ENCODE data around the gene AKR1E2.
"Not testable (repeated sequence)": the region's sequence is repeated elsewhere in the genome, so short reads cannot be mapped to it uniquely, and the experiment has no call there.

Gene AKR1E2

DNA sequence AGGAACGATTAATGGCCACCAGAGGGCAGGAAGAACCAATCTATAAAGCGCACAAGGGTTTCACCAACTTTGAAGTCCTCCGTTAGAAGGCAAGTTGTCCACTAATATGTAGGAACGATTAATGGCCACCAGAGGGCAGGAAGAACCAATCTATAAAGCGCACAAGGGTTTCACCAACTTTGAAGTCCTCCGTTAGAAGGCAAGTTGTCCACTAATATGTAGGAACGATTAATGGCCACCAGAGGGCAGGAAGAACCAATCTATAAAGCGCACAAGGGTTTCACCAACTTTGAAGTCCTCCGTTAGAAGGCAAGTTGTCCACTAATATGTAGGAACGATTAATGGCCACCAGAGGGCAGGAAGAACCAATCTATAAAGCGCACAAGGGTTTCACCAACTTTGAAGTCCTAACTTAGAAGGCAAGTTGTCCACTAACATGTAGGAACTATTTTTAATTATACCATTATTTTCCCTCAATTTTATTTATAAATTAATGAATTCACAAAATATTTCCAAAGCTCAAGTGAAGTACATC lies 10.3 kb upstream of the AKR1E2 start:
- DNase-seq = not testable (repeated sequence)

- no peak for DNase-seq
These were observed 9.0 kb upstream of the AKR1E2 start for GRCh38 chr10:4816966-4817365.

- no peak for DNase-seq
These were observed 6.9 kb upstream of the AKR1E2 start for GRCh38 chr10:4819067-4819466.

GRCh38 chr10:4819707-4820106 lies 6.3 kb upstream of the AKR1E2 start:
- no peak for DNase-seq

GRCh38 chr10:4820804-4821401 lies 5.1 kb upstream of the AKR1E2 start:
- no peak for DNase-seq

GRCh38 chr10:4822208-4822607 lies 3.8 kb upstream of the AKR1E2 start:
- no peak for DNase-seq

- no peak for DNase-seq
These were observed 1.2 kb upstream of the AKR1E2 start for GRCh38 chr10:4824791-4825310.

DNA sequence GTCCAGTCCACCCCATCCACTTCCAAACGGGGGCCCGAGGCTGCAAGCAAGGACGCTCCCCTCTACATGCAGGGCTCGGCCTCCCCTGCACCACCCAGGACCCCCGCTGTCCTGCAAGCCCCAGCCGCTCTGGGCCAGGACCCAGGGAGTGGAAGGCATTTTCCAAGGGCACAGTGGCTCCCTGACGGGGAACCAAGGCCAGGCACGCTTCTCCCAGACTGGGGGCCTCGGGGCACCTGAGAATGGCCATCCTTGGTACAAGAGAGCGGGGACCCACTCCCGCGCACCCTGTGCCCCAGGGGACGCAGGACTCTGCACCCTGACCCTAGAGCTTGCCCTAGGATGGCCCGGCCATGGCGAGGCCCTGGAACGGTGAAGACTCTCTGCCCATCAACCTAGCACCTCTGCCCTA lies 545 bp upstream of the AKR1E2 start:
- no peak for DNase-seq

- DNase-seq = no peak
These were observed 851 bp downstream of the AKR1E2 start for GRCh38 chr10:4826792-4827324.

GRCh38 chr10:4828005-4828404 lies 2.0 kb downstream of the AKR1E2 start:
- no peak for DNase-seq

- DNase-seq = no peak
These were observed 4.5 kb downstream of the AKR1E2 start for GRCh38 chr10:4830551-4830950.

DNA sequence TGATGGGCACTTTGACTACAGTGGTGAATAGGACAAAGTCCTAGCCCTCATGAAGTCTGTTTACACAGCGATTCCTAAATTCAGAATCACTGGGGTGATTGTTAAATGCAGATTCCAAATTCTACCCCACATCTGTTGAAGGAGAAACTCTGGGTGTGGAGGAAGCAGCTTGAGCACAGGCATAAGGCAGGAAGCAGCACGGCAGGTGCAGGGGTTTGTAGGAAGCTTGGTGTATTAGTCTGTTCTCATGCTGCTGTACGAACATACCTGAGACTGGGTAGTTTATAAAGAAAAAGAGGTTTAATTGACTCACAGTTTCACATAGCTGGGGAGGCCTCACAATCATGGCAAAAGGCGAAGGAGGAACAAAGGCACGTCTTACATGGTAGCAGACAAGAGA lies 5.1 kb downstream of the AKR1E2 start:
- DNase-seq = no peak

- DNase-seq = no peak
These were observed 7.3 kb downstream of the AKR1E2 start for GRCh38 chr10:4833286-4833685.

- no peak for DNase-seq
These were observed 8.9 kb downstream of the AKR1E2 start for GRCh38 chr10:4834898-4835405.

GRCh38 chr10:4835494-4835918 lies 9.5 kb downstream of the AKR1E2 start:
- DNase-seq = no peak

GRCh38 chr10:4836416-4836969 lies 10.5 kb downstream of the AKR1E2 start:
- DNase-seq = no peak

GRCh38 chr10:4837551-4837950 lies 11.5 kb downstream of the AKR1E2 start:
- no peak for DNase-seq

- no peak for DNase-seq
These were observed 12.7 kb downstream of the AKR1E2 start for GRCh38 chr10:4838743-4839142.

GRCh38 chr10:4839353-4839752 lies 13.3 kb downstream of the AKR1E2 start:
- DNase-seq = no peak

DNA sequence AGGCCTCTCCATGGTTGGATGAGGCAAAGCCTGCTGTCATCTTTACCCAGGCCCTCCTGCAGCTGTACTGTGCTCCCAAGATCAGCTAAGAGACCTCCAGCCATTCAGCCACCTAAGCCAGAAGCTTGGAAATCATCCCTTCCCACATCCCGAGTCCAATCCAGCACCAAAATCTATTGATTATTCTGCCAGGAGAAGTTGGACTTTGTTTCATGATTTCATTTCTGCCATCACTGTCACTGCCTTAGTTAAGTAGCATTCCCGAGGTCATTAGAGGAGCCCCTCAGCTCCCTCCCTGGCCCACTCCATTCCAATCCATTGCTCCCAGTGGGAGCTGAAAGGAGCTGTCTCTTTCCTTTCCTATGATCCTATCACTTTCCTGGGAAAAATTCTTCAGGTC lies 14.1 kb downstream of the AKR1E2 start:
- no peak for DNase-seq

DNA sequence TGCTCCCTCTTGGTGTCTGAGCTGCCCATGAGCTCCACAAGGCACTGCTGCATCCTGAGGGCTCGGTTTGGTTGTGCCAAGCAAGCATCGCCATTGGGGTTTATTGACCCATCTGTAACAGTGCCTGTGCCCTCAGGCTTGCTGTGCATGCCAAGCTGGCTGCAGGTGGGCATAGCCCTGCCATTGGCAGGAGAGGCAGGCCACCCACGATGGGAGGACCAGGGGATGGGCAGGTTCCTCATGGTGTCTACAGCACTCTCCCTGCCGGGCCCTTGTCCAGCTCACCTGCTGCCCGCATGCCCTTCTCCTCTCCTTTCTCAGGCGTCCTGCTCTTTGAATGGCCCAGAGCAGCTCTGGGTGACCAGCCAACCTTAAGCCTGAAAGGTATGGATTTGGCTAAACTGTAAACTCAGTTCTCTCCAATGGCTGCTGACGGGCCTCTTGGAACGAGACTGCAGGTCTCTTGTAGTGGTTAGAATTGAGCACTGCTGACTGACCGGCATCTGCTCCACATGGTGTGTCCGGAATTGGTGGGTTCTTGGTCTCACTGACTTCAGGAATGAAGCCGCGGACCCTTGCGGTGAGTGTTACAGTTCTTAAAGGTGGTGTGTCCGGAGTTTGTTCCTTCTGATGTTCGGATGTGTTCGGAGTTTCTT lies 17.6 kb downstream of the AKR1E2 start:
- no peak for DNase-seq

DNA sequence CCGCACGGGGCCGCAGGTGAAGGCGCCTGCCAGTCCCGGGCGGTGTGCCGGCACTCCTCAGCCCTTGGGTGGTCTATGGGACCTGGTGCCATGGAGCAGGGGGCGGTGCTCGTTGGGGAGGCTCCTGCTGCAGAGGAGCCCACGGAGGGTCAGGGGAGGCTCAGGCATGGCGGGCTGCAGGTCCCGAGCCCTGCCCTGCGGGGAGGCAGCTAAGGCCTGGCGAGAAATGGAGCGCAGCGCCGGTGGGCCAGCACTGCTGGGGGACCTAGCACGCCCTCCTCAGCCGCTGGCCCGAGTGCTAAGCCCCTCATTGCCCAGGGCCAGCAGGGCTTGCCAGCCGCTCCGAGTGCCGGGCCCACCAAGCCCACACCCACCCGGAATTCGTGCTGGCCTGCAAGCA lies 18.9 kb downstream of the AKR1E2 start:
- DNase-seq = no peak

GRCh38 chr10:4845766-4846165 lies 19.8 kb downstream of the AKR1E2 start:
- DNase-seq = no peak

- DNase-seq = no peak
These were observed 20.8 kb downstream of the AKR1E2 start for GRCh38 chr10:4846775-4847174.
